B cell (primary cell): ENCODE measurements around the gene CPNE2. TPM values are rescaled to one million over a fixed set of nuclear protein-coding genes. Genes with fewer than 3 reads are reported as not detected.

ENCODE experiments used
- ATAC-seq: fragments of 200-7000 bp; cut with Tn5 transposase; one replicate; pipeline ENCODE4 v1.10.0; 2021; ENCODE audit warnings: low read depth, mild to moderate bottlenecking, moderate number of reproducible peaks, moderate library complexity
- CTCF ChIA-PET: fragments of 350-600 bp; sonication (Branson Sonifier 250); formaldehyde crosslinking; loops from one replicate; lab custom pipeline; 2021; ENCODE audit warnings: antibody characterized with exemption, inconsistent platforms; lab: Charles Lee
- POLR2A ChIA-PET: fragments of 350-600 bp; sonication (Branson Sonifier 250); formaldehyde crosslinking; loops from one replicate; lab custom pipeline; 2021; ENCODE audit warnings: antibody characterized with exemption; lab: Charles Lee
- DNase-seq: peaks from one replicate; pipeline ENCODE4 v3.0.0; 2013
- H2AFZ ChIP-seq: 2 replicates; pipeline ENCODE4 v1.6.1; 2012; ENCODE audit warnings: mild to moderate bottlenecking, low read depth, low read length; ENCODE audit not compliant: insufficient read depth, poor library complexity, severe bottlenecking
- H3K27ac ChIP-seq, 2 donors: 1 replicate in 1 of 2; 2 replicates in 1 of 2; pipeline ENCODE4 v1.5.1; 2012 to 2013; ENCODE audit warnings: low read length in 2 of 2, mild to moderate bottlenecking in 2 of 2, moderate library complexity in 1 of 2
- H3K27me3 ChIP-seq, 4 experiments: fragments of 200-600 bp in 1 of 4; sonication (generic) in 1 of 4; replicated peaks in 1 of 4; 1 replicate in 2 of 4; 2 replicates in 2 of 4; pipeline versions ENCODE4 v1.6.1 to v1.7.0; 2013 to 2016; ENCODE audit warnings: low read length in 3 of 4, mild to moderate bottlenecking in 2 of 4, mixed read lengths in 1 of 4, moderate library complexity in 1 of 4; ENCODE audit not compliant: insufficient read depth in 4 of 4, control insufficient read depth in 3 of 4; ENCODE audit errors: control extremely low read depth in 1 of 4
- H3K36me3 ChIP-seq, 2 experiments: replicated peaks in 1 of 2; 1 replicate in 1 of 2; 2 replicates in 1 of 2; pipeline versions ENCODE4 v1.6.1 to v1.7.1; 2013; ENCODE audit warnings: low read length in 1 of 2; ENCODE audit not compliant: insufficient read depth in 2 of 2, control insufficient read depth in 1 of 2; ENCODE audit errors: control extremely low read depth in 1 of 2, extremely low read depth in 1 of 2
- H3K4me1 ChIP-seq, 2 donors: fragments of 200-600 bp in 1 of 2; sonication (generic) in 1 of 2; 1 replicate in 1 of 2; 2 replicates in 1 of 2; pipeline versions ENCODE4 v1.5.1 to v1.6.1; 2013 to 2017; ENCODE audit warnings: low read length in 2 of 2; ENCODE audit not compliant: control insufficient read depth in 2 of 2, insufficient read depth in 2 of 2
- H3K4me2 ChIP-seq: replicated peaks from 2 replicates; pipeline ENCODE3; 2012; ENCODE audit warnings: mild to moderate bottlenecking, low read depth, low read length; ENCODE audit not compliant: poor library complexity, severe bottlenecking
- H3K4me3 ChIP-seq, 5 experiments: fragments of 200-600 bp in 1 of 5; sonication (generic) in 1 of 5; 1 replicate in 3 of 5; 2 replicates in 2 of 5; pipeline versions ENCODE4 v1.5.1 to v1.7.0; 2011 to 2016; ENCODE audit warnings: low read length in 4 of 5, mild to moderate bottlenecking in 4 of 5, low read depth in 2 of 5, control low read depth in 1 of 5, moderate library complexity in 1 of 5; ENCODE audit not compliant: insufficient read depth in 1 of 5; ENCODE audit errors: control extremely low read depth in 1 of 5, extremely low read depth in 1 of 5
- H3K79me2 ChIP-seq: fragments of 200-600 bp; sonication (generic); one replicate; pipeline ENCODE4 v1.6.0; 2016; ENCODE audit warnings: low read length; ENCODE audit not compliant: control insufficient read depth, insufficient read depth
- H3K9ac ChIP-seq: fragments of 200-600 bp; sonication (generic); 2 replicates; pipeline ENCODE4 v1.6.1; 2017; ENCODE audit warnings: mild to moderate bottlenecking, low read length, moderate library complexity
- H3K9me3 ChIP-seq, 3 donors: one replicate each; pipeline versions ENCODE4 v1.6.1 to v1.7.1; 2013; ENCODE audit warnings: low read length in 2 of 3; ENCODE audit not compliant: control insufficient read depth in 2 of 3, insufficient read depth in 1 of 3; ENCODE audit errors: control extremely low read depth in 1 of 3
- H4K20me1 ChIP-seq: 2 replicates; pipeline ENCODE4 v1.6.0; 2012; ENCODE audit warnings: mild to moderate bottlenecking, low read length; ENCODE audit not compliant: insufficient read depth, control insufficient read depth, poor library complexity, severe bottlenecking
- H3K27ac Mint-ChIP-seq: one replicate; pipeline ENCODE4 v1.8.0; 2021; ENCODE audit warnings: mixed read lengths
- H3K27me3 Mint-ChIP-seq: one replicate; pipeline ENCODE4 v1.8.0; 2021; ENCODE audit warnings: mixed read lengths
- H3K4me1 Mint-ChIP-seq: one replicate; pipeline ENCODE4 v1.8.0; 2021; ENCODE audit warnings: mixed read lengths
- H3K4me3 Mint-ChIP-seq: one replicate; pipeline ENCODE4 v1.8.0; 2021; ENCODE audit warnings: mixed read lengths
- H3K9me3 Mint-ChIP-seq: one replicate; pipeline ENCODE4 v1.8.0; 2022; ENCODE audit warnings: mixed read lengths; ENCODE audit not compliant: insufficient read depth
- CTCF ChIP-seq: fragments of 200-600 bp; IDR thresholded peaks from one replicate; pipeline ENCODE4 v1.8.0; 2022; ENCODE audit warnings: antibody characterized with exemption, mild to moderate bottlenecking
- EZH2 ChIP-seq: IDR thresholded peaks from 2 replicates; pipeline ENCODE4 v1.6.1; 2012; ENCODE audit warnings: borderline replicate concordance, low read depth, mild to moderate bottlenecking, moderate library complexity, low read length; ENCODE audit not compliant: insufficient read depth, poor library complexity, severe bottlenecking
- WGBS: methylation state at CpG from one replicate; pipeline ENCODE4 v1.1.5; 2013; ENCODE audit warnings: missing lambda C conversion rate; ENCODE audit not compliant: insufficient coverage; 5-methylcytosine and 5-hydroxymethylcytosine counted together
- intact Hi-C: fragments of 100-400 bp; cut with micrococcal nuclease; formaldehyde crosslinking; loops from one replicate; pipeline ENCODE4 v1.10.0; 2022
- polyA plus RNA-seq: library from polyadenylated mRNA; depleted of rRNA; stranded (reverse); fragments of >200 nt; gene quantifications from 2 replicates; pipeline ENCODE4 v1.2.3, GENCODE V29; 2012
- total RNA-seq, 2 donors: library from RNA; stranded (reverse); fragments of 120-200 nt in 1 of 2; gene quantifications; 1 replicate in 1 of 2; 2 replicates in 1 of 2; pipeline versions ENCODE4 v1.2.3 to v1.2.4, GENCODE V29; 2013 to 2022

Gene CPNE2
- total and polyA plus RNA-seq, 2 donors (not counting 1 experiment from before 2014, with no cell fraction given), result 1.5 to 2.9 TPM

DNA sequence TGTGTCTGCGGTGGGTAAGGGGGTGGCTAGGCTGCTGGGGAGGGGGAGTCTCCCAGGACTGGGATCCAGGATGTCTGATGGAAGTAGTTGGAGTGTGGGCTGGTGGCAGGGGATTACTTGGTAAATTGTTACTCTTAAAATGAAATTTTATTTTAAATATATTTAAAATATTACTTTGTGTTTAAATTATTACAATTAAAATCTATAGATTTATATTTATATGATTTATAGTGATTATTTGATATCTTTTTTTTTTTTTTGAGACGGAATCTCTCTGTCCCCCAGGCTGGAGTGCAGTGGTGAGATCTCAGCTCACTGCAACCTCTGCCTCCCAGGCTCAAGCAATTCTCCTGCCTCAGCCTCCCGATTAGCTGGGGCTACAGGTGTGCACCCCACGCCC is 18.6 kb downstream of the CPNE2 start:
- H3K9ac ChIP-seq, result no peak overlapping the region
- no CpG with 5 or more reads among the region's 4 CpGs for WGBS
- H3K4me1 Mint-ChIP-seq, result no peaks in the 10 kb centered on the region
- no peak overlapping the region for H2AFZ ChIP-seq
- H3K27ac Mint-ChIP-seq, result no peak overlapping the region
- H3K79me2 ChIP-seq, result no peaks in the 10 kb centered on the region
- ATAC-seq, result no peak
- no peaks in the 10 kb centered on the region for H3K27me3 ChIP-seq
- H3K9me3 Mint-ChIP-seq, result no peaks in the 10 kb centered on the region
- CTCF ChIA-PET, result no interaction called here
- DNase-seq, result no peak
- POLR2A ChIA-PET, result no interaction called here
- H3K27me3 Mint-ChIP-seq, result peaks cover 3% of the 10 kb centered on the region
- H3K36me3 ChIP-seq, result no peaks in the 10 kb centered on the region
- no peak overlapping the region for H3K4me3 ChIP-seq
- no peak overlapping the region for H3K4me3 Mint-ChIP-seq
- no peaks in the 10 kb centered on the region for H3K4me1 ChIP-seq
- intact Hi-C loops, result no loop called here
- no peaks in the 10 kb centered on the region for H3K9me3 ChIP-seq
- no peak overlapping the region for H3K27ac ChIP-seq
- H4K20me1 ChIP-seq, result no peaks in the 10 kb centered on the region
- H3K4me2 ChIP-seq, result no peak overlapping the region
- TF ChIP-seq EZH2, result no peak
- no peak for TF ChIP-seq CTCF

GRCh38 chr16:57111420-57111819 is 19.0 kb downstream of the CPNE2 start:
- no peaks in the 10 kb centered on the region for H3K9me3 Mint-ChIP-seq
- no peaks in the 10 kb centered on the region for H3K27me3 ChIP-seq
- ATAC-seq (no peak), DNase-seq (no peak)
- H2AFZ ChIP-seq, result no peak overlapping the region
- H3K4me2 ChIP-seq, result no peak overlapping the region
- intact Hi-C loops, result no loop called here
- no peak overlapping the region for H3K27ac Mint-ChIP-seq
- no peaks in the 10 kb centered on the region for H3K79me2 ChIP-seq
- H3K4me3 Mint-ChIP-seq, result no peak overlapping the region
- H4K20me1 ChIP-seq, result no peaks in the 10 kb centered on the region
- no CpG with 5 or more reads among the region's 2 CpGs for WGBS
- no peaks in the 10 kb centered on the region for H3K9me3 ChIP-seq
- H3K4me3 ChIP-seq, result no peak overlapping the region
- H3K27ac ChIP-seq, result no peak overlapping the region
- H3K27me3 Mint-ChIP-seq, result peaks cover 3% of the 10 kb centered on the region
- TF ChIP-seq EZH2 (no peak), CTCF (no peak)
- H3K36me3 ChIP-seq, result no peaks in the 10 kb centered on the region
- H3K4me1 ChIP-seq, result no peaks in the 10 kb centered on the region
- H3K4me1 Mint-ChIP-seq, result no peaks in the 10 kb centered on the region
- no peak overlapping the region for H3K9ac ChIP-seq
- CTCF ChIA-PET, result interaction anchor here (0.5 to 1.8 kb wide), 2 partner anchors 27 to 50 kb away, joined by 5 to 6 read pairs; no protein-coding TSS in a partner anchor
- POLR2A ChIA-PET, result no interaction called here
